NCI-H1048 (cell line): Measurements from ENCODE around the gene FOXO3.

Source experiments
- DNase-seq: peaks from one replicate; lab custom pipeline; 2025; lab: John Stamatoyannopoulos, UW

Gene FOXO3

DNA sequence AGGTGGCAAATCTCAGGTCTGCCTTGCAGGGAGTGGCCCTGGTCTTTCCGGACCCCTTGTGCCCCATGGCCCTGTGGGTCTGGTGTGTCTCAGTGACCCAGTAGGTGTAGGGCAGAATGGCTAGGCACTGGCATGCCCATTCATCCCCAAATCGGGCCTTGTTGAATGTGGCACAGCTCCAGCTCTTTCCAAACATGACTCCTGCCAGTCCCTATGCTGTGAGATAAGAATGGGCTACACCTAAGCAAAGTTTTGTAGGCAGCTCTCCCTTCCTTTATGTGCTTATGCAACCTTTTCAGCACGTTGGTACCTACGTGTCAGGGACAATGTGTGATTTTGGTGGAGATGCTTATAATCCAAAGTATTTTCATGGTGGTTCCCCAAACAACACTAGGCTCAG is 33.9 kb downstream of the FOXO3 start:
- no peak for DNase-seq

DNA sequence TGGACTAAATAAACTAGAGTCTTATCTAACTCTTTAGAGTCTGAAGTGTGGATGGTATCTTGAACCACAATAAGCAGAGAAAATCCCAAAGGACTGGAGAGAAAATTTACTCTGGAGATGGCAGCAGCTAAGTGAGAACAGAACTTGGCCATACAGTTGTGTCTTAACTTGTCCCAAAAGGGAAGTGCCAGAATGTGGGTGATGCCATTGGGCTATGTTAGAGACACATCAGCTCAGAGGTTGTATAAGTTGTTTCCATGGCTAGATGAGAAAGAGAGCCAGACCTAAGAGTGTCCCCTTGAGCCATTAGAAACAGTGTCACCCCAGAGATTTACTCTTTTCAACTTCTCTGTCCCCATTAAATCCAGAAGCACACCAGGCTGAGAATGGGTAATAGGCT is 36.2 kb downstream of the FOXO3 start:
- no peak for DNase-seq

DNA sequence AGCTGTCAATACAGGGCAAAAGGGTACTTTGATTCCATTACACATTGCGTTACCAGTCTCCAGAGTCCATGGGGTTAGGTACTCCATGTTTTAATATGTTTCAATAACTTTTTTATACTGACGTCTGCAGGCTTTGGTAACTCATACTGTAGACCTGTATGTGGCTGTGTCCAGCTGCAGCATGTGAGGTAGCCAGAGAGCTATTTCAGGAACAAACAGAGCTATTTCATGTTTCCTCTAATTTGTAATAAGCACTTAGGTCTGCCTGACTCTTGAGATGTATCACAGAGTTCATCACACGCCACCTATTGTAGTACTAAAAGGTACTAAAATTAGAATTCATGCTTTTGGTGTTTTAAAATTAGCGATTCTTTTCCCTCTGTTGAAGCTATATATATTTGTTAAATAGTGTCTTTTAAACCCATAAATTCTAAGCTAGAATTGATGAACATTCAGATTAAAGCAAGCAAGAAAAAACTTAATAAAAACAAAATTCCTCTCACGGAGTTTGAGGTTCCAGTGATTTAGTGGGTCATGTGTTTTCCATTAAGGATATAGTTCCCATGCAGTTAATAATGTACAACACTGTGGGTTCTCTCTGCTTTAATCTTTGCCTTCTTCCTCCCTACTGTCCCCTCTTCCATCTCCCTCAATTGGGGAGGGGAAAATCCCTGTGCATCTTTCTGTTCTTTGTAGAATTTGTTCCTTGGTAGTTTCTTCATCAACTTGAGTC is 37.0 kb downstream of the FOXO3 start:
- DNase-seq = no peak

DNA sequence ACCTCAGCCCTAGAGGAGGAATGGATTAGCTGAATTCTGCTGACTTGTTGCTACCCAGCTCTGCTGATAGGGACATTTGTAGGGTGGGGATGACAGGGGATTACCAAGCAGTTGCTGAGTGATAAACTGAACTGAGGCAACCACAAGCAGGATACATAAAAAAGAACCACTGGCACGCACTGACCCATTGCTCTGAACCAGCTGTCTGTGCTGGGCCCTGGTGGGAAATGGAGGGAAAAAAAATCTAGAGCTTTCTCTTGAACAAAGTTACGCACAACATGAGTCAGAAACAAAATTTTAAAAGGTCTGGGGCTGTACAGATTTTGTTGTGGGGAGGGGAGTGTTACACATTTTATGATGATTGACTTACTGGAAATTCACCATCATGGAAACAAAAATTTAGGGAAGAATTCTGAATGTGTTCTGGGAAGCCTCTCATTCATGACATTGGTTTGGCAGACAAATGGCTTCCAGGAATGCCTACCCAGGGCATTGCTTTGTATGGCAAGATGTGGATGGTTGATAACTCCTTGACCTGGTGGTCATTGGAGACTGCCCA is 37.7 kb downstream of the FOXO3 start:
- no peak for DNase-seq

DNA sequence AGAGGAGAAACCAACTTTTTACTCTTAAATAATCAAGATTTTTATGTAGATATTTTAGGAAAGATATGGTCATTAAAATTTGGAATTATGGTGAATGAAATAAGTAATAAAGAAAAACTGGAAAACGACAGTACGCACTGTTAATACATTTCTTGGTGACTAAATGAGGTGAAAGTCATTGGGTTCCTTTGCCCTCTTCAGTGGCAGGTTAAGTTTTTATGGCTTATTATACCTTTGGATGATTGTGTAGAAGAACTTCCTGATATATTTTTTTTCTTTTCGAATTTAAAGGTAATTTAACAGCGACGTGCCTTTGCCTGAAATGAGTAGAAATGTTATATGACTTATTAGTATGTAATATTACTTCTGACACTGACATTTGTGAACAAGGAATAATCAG is 43.4 kb downstream of the FOXO3 start:
- DNase-seq = no peak

DNA sequence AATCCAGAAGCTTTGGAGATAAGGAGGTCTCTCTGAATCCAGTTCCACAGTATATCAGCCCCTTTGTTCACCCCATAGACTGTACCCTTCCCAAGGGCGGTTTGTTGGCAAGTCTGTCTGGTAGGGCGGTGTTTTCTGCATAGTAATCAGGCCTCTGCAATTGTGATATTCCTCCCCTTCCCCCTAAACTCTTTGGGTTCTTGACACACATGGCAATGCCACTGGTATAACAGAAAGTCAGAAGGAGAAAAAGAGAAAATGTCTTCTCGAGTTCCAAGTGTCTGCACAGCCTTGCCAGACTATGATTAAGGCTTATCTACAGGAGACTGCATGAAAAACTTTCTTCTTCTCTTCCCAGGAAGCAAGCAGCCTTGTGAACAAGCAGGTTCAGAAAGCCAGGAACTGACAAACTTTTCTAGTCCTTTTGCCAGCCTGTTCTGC is 45.6 kb downstream of the FOXO3 start:
- no peak for DNase-seq

DNA sequence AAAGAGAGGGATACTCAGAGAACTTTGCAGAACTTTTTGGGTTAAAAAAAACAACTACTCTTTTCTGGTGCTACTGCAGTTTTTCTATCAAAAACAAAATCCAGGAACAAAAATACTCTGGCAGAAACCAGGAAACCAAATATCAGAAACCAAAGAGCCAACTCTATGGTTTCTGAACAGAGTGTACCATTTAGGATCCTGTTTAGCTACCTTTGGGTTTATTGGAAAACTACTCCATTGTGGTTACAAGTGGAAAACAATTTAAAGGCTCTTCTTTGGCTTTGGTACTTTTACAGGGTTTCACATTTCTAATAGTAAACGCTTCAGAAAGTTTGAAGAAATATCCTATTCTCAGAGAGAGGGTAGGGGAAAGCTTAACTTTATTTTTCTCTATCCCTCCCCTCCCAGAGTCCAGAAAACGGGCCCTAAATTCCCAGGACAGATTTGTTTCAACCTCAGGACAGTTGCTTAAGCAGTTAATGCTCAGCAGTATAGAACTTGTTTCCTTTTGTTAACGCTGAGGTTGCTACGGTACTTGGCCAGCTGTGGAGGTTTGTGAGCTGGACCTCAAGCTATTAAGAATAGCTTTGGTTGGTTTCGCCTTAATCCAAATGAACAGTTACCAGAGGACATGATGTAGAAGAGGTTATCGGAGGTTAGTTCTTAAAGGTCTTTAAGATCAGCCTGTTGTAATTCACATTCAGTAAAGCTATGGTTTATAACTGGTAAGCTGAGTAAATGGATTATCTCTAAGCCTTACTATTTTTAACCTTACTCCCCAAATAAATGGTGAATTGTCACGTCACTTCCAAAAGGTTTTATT is 47.9 kb downstream of the FOXO3 start:
- no peak for DNase-seq

DNA sequence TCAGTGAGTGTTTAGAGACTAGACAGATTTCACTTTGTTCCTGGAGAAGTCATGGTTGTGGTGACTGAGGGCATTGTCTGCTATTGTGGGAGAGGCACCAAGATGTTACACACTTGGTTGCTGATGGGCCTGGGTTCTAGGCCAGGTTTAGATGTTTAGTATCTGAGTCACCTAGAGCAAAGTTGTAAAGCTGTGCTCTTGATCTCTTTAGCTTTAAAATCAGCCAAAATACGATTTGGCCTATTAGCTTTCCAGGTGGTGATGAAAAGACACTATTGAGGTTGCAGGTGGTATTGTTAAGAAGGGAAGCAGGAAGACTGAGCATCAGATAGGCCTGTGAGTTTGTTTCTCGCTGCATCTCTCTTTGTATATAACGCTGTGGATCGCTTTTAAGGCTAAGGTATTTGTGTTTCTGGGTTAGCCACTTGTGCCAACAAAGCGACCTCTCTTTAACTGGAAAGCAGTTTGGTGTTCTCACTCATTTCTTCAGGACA is 48.6 kb downstream of the FOXO3 start:
- DNase-seq = no peak

DNA sequence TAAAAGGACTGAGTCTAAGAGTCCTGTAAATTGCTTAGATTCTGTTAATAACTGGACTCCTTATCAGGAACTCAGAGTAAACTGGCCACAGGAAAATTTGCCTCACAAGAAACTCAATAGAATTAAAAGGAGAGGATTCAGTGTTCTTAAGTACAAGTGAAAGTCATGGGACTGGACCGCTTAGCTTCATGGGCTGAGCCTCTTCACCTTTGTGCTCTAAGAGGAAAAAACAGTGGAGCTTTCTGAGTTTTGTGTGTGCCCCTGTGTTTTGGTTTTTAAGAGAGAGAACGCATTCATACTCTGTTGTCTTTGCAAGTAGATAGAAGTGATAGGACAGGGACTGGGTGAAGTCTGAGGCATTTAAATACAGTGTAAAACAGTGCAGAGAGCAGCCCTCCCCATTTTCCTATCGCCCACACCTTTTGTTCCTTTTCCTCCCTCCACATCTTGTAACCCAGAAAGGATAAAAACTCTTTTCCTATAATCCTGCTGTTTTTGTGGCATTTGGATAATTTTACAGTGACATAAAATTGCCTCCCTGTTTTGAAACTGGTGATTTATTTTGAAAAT is 49.6 kb downstream of the FOXO3 start:
- no peak for DNase-seq

DNA sequence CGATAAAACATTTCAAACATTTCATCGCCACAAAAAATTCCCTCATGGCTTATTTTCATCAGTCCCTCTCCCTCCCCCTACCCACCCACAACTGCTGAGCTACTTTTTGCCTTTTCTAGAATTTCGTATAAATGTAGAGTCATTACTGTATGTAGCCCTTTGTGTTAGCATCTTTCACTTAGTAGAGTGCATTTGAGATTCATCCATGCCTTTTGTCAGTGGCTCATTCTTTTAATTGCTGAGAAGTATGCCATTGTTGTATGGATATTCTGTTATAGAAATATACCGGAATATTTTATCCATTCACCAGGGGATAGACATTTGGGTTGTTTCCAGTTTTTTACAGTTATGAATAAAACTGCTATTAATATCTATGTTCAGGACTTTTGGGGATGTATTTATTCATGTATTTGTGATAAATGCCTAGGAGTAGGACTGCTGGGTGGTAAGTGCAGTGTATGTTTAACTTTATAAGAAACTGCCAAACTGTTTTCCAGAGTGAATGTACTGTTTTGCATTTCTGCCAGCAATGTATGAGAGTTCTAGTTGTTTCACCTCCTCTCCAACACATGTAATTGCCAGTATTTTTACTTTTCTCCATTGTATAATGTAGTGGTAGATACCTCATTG is 50.4 kb downstream of the FOXO3 start:
- no peak for DNase-seq

DNA sequence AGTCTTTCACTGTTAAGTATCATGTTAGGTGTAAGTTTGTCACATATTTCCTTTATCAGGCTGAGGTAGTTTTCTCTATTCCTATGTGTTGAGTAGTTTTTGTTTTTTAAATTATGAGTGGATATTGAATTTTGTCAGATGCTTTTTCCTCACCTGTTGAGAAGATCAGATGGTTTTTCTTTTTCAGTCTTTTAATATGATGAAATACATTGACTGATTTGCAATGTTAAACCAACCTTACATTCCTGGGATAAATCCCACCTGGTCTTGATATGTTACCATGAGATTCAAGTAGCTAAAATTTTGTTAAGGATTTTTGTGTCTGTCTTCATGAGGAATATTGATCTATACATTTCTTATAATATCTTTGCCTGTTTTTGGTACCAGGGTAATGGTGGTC is 52.1 kb downstream of the FOXO3 start:
- DNase-seq = no peak

DNA sequence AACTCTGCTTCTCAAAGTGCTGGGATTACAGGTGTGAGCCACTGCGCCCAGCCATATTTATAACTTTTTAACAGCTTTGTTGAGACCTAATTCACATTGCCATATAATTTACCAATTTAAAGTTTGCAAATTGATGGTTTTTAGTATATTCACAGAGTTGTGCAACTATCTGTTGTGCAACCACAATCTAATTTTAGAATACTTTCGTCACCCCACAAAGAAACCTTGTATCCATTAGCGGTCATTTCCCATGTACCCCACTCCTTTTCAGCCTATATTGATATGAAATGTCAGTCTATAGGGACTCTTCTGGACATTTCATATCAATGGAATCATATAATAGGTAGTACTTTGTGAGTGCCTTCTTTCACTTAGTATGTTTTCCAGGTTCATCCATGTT is 55.8 kb downstream of the FOXO3 start:
- no peak for DNase-seq

DNA sequence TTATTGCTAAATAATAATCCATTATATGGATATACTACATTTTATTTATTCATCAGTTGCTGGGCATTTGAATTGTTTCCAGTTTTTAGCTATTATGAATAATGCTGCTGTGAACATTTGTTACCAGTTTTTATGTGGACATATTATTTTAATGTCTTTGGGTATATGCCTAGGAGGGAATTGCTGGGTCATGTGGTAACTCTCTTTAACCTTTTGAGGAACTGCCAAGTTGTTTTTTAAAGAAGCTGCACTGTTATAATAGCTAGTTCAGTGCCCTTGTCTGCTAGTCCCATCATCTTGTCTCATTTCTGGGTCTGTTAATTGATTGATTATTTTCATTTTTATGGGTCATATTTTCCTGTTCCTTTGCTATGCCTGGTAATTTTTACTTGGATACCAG is 56.3 kb downstream of the FOXO3 start:
- DNase-seq = no peak

DNA sequence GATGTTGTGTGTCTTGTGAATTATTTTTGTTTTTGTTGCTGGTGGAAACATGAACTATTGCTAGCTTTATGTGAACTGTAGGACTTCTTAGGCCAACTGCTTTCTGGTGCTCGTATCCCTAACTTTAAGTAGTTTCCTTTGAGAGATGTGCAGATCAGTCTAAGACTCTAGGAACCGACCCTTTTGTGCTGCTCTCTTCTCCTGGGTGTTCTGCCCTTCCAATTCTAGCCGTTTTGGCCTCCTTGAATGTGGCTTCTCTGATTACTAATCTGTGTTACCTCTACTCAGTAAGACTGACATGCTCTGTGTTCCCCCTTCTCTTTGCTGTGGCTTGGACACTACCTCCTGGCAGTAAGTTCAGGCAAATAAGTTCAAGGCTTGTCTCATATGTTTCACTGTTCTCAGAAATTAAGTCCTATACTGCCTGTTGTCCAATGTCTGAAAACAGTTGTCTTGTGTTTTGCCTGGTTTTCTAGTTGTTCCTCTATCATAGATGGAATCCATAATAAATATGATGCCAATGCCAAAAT is 58.0 kb downstream of the FOXO3 start:
- no peak for DNase-seq

DNA sequence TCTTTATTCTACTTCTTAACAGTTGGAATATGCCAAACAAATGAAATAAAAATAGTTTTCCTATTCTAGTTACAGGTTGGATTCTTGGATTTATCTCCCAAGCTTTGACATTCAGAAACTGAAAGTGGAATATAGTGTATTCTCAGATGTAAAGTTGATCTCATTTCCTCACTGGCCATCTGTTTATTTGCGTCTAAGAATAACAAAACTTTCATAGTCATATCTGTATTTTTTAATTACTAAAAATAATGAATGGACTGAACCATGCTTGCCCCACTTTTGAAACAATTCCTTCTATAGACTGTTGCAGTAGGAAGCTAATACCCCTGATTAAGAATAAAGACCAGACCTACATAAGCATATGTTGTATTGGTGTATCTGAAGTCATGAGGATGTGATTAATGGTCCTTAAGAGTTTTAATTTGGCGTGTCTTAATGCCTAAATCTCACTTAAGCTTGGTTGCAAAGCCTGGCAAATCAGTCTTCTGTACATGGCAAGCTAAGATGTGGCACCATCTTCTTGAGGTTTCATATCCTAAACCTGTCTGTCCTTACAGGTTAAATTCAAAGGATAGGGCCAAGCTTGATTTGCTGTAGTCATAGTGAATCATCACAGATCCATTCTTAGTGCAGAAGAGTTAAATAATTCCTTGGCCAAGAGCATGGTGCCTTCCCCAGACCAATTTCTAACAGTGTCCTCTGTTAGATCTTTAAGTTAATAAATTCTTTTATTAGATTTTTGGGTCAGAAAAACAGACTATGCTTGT is 58.9 kb downstream of the FOXO3 start:
- no peak for DNase-seq

DNA sequence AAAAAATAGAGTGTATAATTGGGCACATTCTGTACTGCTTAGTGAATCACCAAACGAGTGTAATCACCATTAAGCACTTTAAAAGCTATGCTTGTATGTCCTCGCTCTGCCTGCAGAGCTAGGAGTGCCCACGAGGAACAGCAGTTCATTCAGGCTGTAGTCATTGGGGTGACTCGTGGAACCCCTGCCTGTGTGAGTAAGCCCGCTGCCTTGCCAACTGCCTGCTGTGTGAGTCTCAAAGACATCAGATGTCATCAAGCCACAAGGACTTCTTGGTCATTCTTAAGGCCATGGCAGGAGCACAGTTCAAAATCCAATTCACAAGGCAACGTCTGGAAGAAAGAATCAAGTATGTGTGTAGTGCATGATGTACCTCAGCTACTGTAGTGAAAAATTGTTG is 60.4 kb downstream of the FOXO3 start:
- DNase-seq = no peak

DNA sequence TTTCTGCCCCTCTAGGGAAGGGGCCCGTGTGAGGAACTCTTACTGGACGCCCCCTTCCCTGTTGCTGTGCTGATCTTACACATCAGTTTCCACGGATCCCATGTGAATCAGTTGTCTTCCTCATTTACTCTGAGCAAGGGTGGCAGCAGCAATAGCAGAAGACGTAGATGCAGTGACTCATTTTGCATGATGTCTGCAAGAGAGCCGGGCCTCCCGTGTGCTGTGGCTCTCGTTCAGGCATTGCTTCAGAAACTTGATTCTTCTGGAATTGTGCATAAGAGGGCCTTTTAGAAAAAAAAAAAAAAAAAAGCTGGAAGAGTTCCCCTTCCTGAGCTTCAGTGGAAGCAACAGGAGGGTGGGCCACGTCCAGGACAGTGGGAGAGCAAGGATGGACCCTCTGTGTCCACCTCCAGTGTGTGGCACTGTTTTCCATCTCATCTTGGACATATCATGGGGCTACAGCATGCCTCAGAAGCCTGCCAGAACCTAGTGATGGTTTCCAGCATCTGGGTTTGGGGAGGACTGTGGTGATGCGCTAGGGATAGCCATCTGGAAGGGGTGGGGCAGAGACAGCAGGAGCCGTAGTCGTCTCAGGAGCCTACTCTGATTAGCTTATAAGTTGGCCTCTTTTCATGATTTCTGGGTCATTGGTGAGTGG is 62.1 kb downstream of the FOXO3 start:
- DNase-seq = no peak

DNA sequence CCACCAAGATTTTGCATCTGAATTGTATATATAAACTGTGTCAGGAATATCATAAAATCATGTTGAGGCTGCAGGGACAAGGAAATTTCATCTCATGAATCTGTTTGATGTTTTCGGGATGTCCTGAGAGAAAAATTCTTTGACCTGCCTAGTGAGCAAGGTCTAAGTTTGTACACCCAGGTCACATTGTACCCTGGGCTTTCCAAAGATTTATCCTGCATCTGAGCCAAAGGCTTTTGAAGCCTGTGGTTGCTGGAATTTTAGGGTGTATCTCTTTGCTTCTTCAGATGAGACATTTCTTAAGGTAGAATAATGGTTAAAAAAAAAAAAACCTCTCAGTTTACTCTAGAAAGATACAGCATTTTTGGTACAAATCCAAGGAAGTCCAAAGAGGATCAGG is 63.3 kb downstream of the FOXO3 start:
- DNase-seq = no peak

DNA sequence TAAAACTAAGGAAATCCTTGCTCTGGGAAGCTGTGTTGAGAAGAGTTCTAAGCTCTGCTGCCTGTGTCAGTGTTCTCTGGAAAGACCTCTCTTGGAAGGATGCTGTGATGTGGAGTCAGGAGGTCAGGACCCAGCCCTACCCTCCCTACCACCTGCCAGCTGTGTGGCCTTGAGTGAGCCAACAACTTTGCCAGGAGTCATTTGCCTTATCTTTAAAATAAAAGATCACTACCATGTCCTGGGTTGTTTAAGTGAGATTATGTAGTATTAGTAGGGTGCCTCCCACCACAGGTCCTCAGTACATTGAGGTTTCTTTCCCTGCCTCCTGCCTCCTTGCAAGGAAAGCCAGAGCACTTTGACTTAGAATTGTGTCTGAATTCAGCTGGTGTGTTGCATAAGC is 64.9 kb downstream of the FOXO3 start:
- DNase-seq = no peak

DNA sequence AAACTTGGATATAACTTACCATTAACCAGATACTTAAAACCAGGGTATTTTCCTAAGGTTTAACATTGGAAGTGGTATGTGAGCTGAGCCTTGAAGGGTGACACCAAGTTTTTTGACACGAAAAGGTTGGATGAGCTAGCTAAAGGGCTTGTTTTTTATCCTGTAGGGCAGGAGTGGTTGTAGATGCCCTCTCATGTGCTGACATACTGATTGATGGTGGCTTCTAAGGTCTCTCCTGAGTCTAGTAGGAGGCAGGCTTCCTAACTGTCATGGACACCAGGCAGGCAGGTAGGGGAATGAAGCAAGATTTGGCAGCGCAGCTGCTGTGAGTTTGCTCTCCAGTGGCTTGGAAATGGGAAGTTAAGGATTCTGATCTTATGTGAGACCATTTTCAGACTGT is 66.1 kb downstream of the FOXO3 start:
- no peak for DNase-seq
